Measurements from ENCODE around the gene ENPP4.

- TF ChIP-seq CTCF (IDR thresholded peaks at IDR 0.05), result no peak
- TF ChIP-seq POLR2AphosphoS5 (IDR thresholded peaks at IDR 0.05), result no peak
- TF ChIP-seq POLR2A (IDR thresholded peaks at IDR 0.05), result no peak
- TF ChIP-seq EP300 (IDR thresholded peaks at IDR 0.05; ENCODE audit: low read depth), result no peak
Measured at GRCh38 chr6:46116289-46116688, 13.5 kb upstream of the ENPP4 start.

Data from transverse colon (tissue), 4 donors.